OCI-LY3 (cell line): ENCODE data around the gene USP1.

Experiments used
- H2AFZ ChIP-seq: fragments of 200-600, 300-600 bp; shearing (Covaris generic); 2 replicates; pipeline ENCODE4 v1.6.0; 2014; ENCODE audit warnings: antibody characterized with exemption, low read depth, low read length
- H3K27ac ChIP-seq: fragments of 200-600, 300-600 bp; sonication (generic); 2 replicates; pipeline ENCODE4 v1.5.1; 2014; ENCODE audit warnings: mild to moderate bottlenecking, low read length, moderate library complexity, mixed read lengths
- H3K27me3 ChIP-seq: fragments of 200-600, 300-600 bp; sonication (generic); 2 replicates; pipeline ENCODE4 v1.6.1; 2014; ENCODE audit warnings: low read depth, low read length, mixed read lengths
- H3K36me3 ChIP-seq: fragments of 200-600, 300-600 bp; sonication (generic); replicated peaks from 2 replicates; pipeline ENCODE3; 2014; ENCODE audit warnings: low read depth, low read length, mixed read lengths
- H3K4me1 ChIP-seq: fragments of 300-600, 200-600 bp; sonication (generic); 2 replicates; pipeline ENCODE4 v1.6.1; 2014; ENCODE audit warnings: low read length, mixed read lengths
- H3K4me2 ChIP-seq: fragments of 200-600, 300-600 bp; sonication (generic); 2 replicates; pipeline ENCODE4 v1.6.1; 2014; ENCODE audit warnings: low read length, mixed read lengths
- H3K4me3 ChIP-seq: fragments of 300-600, 200-600 bp; sonication (generic); 2 replicates; pipeline ENCODE4 v1.5.1; 2014; ENCODE audit warnings: antibody characterized with exemption, mild to moderate bottlenecking, low read length, moderate library complexity
- H3K79me2 ChIP-seq: fragments of 300-600, 200-600 bp; shearing (Covaris generic); 2 replicates; pipeline ENCODE4 v1.6.1; 2014; ENCODE audit warnings: mild to moderate bottlenecking, low read length, mixed read lengths
- H3K9ac ChIP-seq: fragments of 300-600, 200-600 bp; shearing (Covaris generic); 2 replicates; pipeline ENCODE4 v1.6.0; 2014; ENCODE audit warnings: mild to moderate bottlenecking, low read length, moderate library complexity
- H3K9me3 ChIP-seq: fragments of 200-600, 300-600 bp; shearing (Covaris generic); 2 replicates; pipeline ENCODE4 v1.6.1; 2014; ENCODE audit warnings: low read length, mixed read lengths; ENCODE audit not compliant: insufficient read depth
- H4K20me1 ChIP-seq: fragments of 200-600, 300-600 bp; sonication (generic); 2 replicates; pipeline ENCODE4 v1.6.1; 2016; ENCODE audit warnings: low read length, mixed read lengths; ENCODE audit not compliant: insufficient read depth
- EZH2phosphoT487 ChIP-seq: fragments of 200-600 bp; shearing (Covaris generic); IDR thresholded peaks from 2 replicates; pipeline ENCODE4 v1.6.1; 2018; ENCODE audit warnings: antibody characterized with exemption, mixed run types, low read depth
- TF ChIP-seq, protein P1 (sequence below): fragments of 200-600, 300-600 bp; sonication (generic); IDR thresholded peaks from 2 replicates; pipeline ENCODE4 v1.5.1; 2014; ENCODE audit warnings: antibody characterized with exemption, low read length, low read depth

The USP1 gene

DNA sequence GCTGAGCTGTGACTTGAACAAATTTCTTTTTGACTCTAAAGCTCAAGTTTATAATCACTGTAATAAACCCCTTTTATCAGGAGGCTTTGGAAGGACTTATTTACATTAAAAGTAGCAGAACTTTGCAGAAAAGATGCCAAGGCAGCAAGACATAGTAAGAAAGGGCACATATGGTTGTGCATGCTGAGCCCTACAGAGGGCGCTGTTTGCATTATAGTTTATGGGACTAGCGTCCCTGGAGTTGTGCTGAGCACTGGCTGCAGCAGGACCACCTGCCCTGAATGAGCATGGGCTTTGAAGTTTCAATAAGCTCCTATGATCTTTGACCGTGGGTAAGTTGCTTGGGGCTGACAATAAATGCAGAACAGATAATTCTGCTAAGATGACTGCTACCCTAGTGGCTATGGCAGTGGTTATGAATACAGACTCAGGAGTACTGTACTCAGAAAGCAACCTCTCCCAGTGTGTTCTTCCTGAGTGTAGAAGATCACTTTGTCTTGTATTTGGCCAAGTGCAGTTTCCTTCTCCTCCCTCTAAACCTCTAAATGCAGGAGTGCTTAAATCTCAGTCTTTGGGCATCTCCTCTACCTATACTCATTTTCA, 45.4 kb upstream of the USP1 start:
- no peak overlapping the region for H2AFZ ChIP-seq
- H3K9me3 ChIP-seq: no peaks in the 10 kb centered on the region
- no peak overlapping the region for H3K9ac ChIP-seq
- no peaks in the 10 kb centered on the region for H3K79me2 ChIP-seq
- no peaks in the 10 kb centered on the region for H3K27me3 ChIP-seq
- TF ChIP-seq EZH2phosphoT487: no peak
- TF ChIP-seq, protein P1, sequence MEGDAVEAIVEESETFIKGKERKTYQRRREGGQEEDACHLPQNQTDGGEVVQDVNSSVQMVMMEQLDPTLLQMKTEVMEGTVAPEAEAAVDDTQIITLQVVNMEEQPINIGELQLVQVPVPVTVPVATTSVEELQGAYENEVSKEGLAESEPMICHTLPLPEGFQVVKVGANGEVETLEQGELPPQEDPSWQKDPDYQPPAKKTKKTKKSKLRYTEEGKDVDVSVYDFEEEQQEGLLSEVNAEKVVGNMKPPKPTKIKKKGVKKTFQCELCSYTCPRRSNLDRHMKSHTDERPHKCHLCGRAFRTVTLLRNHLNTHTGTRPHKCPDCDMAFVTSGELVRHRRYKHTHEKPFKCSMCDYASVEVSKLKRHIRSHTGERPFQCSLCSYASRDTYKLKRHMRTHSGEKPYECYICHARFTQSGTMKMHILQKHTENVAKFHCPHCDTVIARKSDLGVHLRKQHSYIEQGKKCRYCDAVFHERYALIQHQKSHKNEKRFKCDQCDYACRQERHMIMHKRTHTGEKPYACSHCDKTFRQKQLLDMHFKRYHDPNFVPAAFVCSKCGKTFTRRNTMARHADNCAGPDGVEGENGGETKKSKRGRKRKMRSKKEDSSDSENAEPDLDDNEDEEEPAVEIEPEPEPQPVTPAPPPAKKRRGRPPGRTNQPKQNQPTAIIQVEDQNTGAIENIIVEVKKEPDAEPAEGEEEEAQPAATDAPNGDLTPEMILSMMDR: peak; percentile 63
- H3K4me3 ChIP-seq: no peak overlapping the region
- H3K4me1 ChIP-seq: no peaks in the 10 kb centered on the region
- H3K4me2 ChIP-seq: no peak overlapping the region
- no peaks in the 10 kb centered on the region for H4K20me1 ChIP-seq
- no peak overlapping the region for H3K27ac ChIP-seq
- no peaks in the 10 kb centered on the region for H3K36me3 ChIP-seq

DNA sequence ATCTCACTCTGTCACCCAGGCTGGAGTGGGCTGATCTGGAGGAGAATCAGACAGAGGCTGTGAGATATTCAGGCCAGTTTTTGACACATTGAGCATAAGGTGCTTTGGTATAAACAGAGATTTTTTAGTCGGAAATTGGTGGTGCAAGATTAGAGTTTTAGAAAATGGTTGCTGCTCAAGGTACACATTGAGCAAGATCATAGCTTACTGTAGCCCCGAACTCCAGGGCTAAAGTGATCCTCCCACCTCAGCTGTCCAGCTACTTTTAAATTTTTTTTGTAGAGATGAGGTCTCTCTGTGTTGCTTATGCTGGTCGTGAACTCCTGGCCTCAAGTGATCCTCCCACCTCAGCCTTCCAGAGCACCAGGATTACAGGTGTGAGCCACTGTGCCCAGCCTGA, 43.9 kb upstream of the USP1 start:
- Histone ChIP-seq H3K27ac (no peak overlapping the region), H3K4me1 (no peaks in the 10 kb centered on the region), H3K4me3 (no peak overlapping the region), H2AFZ (no peak overlapping the region), H3K36me3 (no peaks in the 10 kb centered on the region), H3K4me2 (no peak overlapping the region), H3K9ac (no peak overlapping the region), H3K79me2 (no peaks in the 10 kb centered on the region), H4K20me1 (no peaks in the 10 kb centered on the region), H3K9me3 (no peaks in the 10 kb centered on the region), H3K27me3 (no peaks in the 10 kb centered on the region)
- no peak for TF ChIP-seq EZH2phosphoT487
- TF ChIP-seq, protein P1: no peak

DNA sequence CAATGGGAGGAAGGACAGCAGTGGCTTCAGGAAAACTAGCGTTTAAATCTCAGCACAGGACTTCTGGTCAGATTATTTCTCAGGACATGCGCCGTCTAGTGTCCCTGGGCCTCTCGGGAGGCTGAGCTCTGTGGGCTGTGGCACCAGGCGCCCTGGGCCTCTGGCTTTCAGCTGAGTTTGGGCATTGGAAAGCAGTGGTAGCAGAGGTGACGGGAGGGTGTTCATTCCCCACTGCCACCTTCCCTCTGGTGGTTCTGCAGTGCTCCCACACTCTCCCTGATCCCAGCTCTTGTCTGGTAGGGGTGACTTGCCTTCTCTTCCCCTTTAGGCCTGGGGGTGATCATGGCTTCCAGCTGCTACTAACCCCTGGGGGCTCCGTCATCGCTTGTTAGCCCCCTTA, 42.2 kb upstream of the USP1 start:
- no peak overlapping the region for H3K4me3 ChIP-seq
- H3K4me1 ChIP-seq: no peaks in the 10 kb centered on the region
- H3K79me2 ChIP-seq: no peaks in the 10 kb centered on the region
- H3K36me3 ChIP-seq: no peaks in the 10 kb centered on the region
- H3K4me2 ChIP-seq: no peak overlapping the region
- H3K9me3 ChIP-seq: no peaks in the 10 kb centered on the region
- no peak overlapping the region for H3K27ac ChIP-seq
- H3K9ac ChIP-seq: no peak overlapping the region
- no peaks in the 10 kb centered on the region for H4K20me1 ChIP-seq
- H3K27me3 ChIP-seq: no peaks in the 10 kb centered on the region
- TF ChIP-seq, protein P1: no peak
- no peak overlapping the region for H2AFZ ChIP-seq

DNA sequence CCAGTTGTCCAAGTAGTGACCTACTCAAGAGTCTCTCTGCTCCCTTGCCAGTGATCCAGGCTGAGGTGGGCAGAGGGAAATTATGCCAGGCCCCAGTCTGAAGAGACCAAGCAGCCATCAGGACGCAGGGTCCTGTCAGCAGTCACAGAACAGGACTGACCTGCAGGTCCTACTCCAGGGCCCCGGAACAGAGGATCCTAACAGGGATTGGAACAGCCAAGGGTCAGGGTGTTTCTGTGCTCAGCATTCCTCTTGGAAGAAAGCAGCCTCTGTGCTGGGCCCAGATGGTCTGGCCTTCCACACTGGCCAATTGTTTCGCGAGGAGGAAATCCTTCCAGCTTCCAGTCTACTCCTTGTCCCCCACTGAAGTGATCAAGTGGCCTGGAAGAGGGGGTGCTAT, 41.6 kb upstream of the USP1 start:
- no peak overlapping the region for H3K4me2 ChIP-seq
- H4K20me1 ChIP-seq: no peaks in the 10 kb centered on the region
- no peak overlapping the region for H3K27ac ChIP-seq
- no peak overlapping the region for H3K9ac ChIP-seq
- no peaks in the 10 kb centered on the region for H3K36me3 ChIP-seq
- H3K4me1 ChIP-seq: no peaks in the 10 kb centered on the region
- no peaks in the 10 kb centered on the region for H3K27me3 ChIP-seq
- no peak overlapping the region for H3K4me3 ChIP-seq
- H2AFZ ChIP-seq: no peak overlapping the region
- no peaks in the 10 kb centered on the region for H3K9me3 ChIP-seq
- H3K79me2 ChIP-seq: no peaks in the 10 kb centered on the region
- TF ChIP-seq EZH2phosphoT487: no peak
- TF ChIP-seq, protein P1: no peak
